Activated CD4-positive, CD25-positive, alpha-beta regulatory T cell treated with anti-CD3 and anti-CD28 coated beads, Interleukin-2, amount 50 U/mL, for 16 hours (primary cell): ENCODE data around the gene PNPLA7.
"Not testable (repeated sequence)": the region's sequence is repeated elsewhere in the genome, so short reads cannot be mapped to it uniquely, and the experiment has no call there.

Experiments
- DNase-seq: peaks from one replicate; pipeline ENCODE4 v3.0.0-alpha.2; 2020; ENCODE audit warnings: low read depth, low spot score

The PNPLA7 gene

DNA sequence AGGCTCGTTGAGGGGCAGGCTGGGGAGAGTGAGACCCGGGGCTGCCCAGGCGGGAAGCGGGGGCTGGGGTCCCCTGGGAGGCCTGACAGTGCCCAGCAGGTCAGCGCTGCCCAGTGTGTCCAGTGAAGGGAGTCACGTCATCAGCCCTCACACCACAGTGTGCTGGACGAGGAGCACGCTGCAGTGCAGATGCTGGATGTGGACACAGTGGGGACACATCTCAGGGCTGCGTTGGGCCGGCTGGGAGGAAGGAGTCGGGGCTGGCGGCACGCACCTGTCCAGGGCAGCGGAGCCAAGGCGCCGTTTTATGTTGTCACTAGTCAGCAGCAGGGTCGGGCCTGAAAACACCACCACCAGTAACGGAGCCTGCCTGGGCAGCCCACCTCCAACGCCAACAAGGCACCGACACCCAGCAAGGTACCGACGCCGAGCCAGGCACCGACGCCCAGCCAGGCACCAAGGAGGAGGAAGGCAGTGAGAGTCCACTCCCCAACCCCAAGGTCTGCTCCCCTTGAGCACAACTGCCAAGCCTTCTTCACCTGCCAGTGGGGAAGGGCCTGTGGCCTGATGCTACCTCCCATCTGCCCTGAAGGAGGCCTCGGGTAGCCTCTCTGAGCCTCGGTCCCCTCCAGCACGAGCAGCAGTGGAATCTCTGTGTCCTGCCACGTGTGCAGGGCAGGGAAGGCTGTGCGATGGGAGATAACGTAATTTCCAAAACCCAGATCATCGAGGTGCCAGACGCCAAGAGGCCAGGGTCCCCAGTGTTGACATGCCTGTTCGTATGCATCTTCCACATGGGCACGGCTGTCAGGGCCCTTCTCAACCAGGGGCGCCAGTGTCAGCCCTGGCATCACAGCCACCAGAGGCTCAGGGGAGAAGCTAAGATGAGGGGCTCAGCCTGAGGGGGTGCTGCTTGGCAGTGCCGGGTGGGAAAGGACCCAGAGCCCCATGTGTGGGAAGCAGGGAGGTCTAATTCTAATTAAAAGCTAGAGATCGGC is 69.2 kb downstream of the PNPLA7 start:
- no peak for DNase-seq

DNA sequence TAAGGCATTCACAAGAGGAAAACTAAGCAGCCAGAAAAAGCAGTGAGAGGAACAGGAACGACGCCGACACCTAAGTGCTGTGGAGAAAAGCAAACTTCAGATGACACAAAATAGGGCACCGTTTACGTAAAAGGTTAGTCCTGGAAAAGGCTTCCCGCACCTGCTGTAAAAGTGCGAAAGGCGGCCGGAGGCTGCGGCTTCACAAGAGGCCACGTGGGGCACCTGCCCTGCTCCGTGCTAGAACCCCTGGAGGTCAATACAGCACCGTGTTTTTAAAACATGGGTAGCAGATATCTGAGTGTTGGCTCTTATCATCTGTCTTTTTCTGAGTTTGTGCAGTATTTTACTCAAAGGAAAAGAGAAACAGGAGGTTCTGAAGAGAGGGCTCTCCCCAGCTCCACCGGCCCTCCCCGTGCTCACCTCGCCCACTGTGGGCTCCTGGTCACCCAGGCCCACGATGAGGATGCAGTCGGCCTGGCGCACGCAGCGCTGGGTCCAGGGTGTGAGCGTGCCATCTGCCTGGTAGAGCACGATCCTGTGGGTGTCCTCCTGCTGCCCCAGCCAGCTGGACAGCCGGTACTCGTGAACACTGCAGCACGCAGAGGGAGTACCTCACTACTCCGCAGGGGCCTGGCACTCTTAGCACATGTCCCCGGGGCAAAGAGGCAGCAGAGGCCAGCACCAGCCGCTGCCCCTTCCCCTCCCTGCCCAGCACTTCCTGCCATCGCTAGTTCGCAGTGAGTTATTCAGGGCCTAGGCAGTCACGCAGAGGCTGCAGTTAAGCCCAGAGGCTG is 70.1 kb downstream of the PNPLA7 start:
- no peak for DNase-seq

DNA sequence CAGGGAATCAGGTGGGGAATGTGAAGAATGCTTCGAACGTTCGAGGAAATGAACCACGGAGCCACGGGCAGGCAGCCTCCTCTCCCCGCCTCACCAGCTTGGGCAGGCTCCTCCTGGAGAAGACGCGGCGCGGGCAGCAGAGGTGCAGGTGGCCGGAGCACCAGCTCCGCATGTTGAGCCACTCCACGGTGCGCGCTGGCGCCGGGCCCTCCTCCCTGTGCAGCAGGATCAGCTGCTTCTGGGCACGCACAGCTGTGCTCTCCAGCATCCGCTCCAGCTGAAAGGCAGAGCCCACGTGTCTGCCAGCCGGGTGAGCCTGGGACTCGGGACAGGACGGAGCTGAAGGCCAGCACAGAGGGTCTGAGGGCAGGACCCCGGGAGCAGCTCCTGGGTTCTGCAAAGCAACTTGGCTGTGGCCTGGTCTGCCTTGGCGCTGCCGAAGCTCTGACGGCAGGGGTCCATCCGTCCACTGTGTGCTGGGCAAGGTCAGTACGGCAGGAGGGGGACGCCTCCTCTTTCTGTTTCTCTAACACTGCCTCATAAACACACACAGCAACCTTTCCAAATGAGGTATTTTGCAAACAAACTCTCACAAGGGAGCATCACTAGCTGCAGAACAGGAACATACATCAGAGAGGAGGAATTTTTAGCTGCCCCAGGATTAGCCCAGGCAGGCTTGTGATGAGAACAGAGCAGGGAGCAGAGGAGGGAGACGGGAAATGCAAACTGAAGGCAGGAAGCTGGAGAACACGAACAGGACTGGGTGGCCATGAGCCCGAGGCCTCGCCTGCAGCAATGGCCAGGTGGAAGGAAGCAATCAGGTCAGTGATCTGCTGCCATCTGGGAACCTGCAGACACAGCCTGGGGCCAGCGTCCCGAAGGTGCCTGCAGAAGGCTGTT is 71.0 kb downstream of the PNPLA7 start:
- no peak for DNase-seq

DNA sequence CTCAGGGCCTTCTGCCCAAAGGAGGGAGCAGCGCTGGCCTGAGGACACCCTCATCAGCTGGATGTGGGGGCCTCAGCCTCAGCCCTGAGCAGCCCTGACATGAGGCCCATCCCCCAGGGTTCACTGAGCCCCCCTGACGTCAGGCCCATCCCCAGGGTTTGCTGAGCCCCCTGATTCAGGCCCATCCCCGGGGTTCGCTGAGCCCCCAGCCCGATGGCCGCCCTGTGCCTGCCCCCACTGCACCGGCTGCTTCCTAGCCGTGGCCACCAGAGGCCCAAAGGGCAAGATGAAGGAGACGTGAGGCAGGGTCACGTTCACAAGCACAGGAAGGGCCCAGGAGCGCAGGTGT is 71.6 kb downstream of the PNPLA7 start:
- DNase-seq = no peak

DNA sequence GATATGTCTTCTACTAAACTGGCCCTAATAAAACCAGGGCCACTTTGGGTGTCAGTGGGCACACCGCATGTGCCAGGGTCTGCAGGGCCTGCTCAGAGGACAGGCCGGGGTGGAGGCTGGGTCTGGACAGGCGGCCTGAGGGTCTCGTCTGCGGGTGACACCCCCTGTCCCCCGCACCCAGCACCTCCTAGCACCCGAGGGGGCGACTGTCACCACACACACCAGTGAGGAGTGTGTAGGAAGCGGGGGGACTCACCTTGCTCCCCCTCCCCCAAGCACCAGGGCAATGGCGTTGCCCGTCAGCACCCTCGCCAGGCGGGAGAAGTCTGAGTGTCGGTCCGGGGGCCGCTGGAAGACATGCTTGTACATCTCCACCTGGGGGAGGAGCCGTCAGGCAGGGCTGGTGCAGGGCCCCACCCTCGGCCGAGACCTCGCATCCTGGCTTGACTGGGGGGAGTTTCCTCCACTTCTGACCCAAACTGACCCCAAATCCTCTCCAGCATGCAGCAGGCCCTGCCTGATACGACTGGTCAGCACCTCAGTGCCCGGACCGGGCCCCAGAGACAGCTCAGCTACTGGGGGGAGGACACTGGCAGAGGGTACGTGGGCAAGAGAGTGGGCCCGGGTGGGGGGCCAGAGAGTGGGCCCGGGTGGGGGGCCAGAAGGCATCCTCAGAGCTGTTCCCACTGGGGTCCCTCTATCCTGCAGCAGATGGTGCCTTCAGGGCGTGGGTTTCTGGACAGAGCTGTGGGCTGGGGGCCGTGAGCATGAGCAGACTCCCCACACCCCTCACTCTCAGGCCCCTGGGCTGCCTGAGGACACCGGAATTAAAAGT is 72.2 kb downstream of the PNPLA7 start:
- no peak for DNase-seq

DNA sequence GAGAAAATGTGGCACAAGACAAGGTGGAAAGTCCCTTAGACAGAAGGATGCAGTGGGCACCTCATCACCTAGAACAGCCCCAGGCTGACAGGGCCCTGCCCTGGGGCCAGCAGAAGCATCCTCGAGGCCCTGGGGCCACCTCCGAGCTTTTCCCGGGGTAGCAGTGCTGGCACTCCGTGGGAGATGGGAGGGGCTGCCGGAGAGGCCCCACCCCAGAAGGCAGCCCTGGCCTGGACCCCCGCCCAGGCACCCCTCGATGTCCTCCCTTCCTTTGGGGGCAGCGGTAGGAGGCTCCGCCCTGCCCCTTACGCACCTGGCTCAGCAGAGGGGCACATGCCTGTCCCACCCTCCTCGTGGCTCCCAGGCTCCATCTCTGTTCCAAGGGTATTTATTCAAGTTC is 73.3 kb downstream of the PNPLA7 start:
- no peak for DNase-seq

DNA sequence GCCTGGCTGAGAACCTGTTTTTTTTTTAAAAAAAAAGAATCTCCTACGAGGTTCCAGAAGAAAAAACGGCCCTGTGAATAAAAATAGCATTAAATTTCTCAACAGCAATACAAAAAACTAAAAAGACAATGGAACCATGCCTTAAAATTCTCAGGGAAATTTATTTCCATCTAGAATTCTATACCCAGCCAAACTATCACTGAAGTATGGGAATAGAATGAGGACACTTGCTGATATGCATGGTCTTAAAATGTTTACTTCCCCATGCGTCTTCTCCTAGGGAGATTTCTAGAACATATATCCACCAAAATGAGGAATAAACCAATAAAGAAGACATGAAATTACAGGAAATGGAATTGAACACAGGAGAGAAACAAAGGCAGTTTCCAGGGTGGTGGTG is 74.5 kb downstream of the PNPLA7 start:
- no peak for DNase-seq

DNA sequence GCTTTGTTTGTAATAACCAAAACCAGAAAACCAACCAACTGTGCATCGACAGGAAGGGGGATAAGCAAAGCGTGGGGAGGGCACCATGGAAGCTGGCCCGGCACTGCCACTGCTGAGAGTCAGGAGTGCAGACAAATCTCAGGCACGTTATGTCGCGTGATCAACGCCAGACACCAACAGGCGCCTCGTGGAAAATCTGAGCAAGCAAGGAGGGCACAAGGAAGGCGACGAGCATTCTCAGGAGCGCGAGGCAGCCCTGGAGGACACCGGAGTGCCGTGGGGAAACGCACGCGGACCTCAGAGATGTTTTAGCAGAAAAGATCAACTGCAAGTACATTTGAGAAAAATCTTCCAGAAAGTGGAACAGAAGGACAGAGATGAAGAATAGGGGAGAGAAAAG is 75.9 kb downstream of the PNPLA7 start:
- DNase-seq = no peak

DNA sequence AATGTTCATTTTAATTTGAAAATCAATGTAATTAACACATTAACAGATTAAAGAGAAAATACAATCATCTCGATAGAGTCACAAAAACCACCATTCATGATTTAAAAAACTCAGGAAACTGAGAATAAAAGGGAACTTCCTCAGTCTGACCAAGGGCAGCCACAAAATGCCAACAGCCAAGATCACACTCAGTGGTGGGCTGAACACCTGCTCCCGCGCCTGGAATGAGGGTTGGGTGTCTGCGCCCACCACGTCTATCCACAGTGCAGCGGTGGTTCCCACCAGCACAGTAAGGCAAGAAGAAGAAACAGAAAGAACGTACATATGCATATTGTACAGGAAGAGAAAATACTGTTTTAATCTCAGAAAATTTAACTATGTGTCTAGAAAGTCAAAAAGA is 79.4 kb downstream of the PNPLA7 start:
- DNase-seq = no peak

DNA sequence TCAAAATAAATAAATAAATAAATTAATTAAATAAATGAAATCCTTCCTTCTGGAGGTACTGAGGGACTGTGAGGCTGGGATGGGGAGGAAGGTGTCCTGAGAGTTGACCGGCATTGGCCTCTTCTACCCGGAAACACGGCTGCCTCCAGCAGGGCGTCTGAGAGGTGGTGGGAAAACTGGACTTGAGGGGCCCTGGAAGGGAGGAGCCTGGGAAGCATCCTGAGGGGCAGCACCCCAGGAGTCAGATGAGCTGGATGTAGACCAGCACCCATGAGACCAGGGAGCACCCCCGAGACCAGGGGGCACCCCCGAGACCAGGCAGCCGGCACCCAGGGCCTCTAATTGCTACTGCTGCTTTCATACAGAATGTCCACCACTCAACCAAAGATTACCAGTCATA is 82.3 kb downstream of the PNPLA7 start:
- DNase-seq = no peak

DNA sequence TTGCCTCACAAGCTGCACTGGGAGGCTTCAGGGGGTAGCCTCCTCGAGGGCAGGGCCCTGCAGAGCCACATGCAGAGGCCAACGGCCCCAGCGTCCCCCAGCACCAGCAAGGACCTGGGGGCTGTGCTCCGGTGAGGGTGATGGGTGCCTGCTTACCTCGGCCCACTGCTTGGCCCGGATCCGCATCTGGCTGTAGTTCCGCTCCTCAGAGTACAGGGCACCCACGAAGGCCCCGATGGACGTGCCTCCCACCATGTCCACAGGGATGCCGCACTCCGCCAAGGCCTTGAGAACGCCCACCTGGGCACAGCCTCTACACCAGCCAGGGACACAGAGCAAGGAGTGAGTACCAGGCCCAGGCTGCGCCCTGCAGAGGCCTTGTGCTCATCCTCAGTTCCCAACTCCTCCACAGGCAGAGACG is 83.0 kb downstream of the PNPLA7 start:
- no peak for DNase-seq

DNA sequence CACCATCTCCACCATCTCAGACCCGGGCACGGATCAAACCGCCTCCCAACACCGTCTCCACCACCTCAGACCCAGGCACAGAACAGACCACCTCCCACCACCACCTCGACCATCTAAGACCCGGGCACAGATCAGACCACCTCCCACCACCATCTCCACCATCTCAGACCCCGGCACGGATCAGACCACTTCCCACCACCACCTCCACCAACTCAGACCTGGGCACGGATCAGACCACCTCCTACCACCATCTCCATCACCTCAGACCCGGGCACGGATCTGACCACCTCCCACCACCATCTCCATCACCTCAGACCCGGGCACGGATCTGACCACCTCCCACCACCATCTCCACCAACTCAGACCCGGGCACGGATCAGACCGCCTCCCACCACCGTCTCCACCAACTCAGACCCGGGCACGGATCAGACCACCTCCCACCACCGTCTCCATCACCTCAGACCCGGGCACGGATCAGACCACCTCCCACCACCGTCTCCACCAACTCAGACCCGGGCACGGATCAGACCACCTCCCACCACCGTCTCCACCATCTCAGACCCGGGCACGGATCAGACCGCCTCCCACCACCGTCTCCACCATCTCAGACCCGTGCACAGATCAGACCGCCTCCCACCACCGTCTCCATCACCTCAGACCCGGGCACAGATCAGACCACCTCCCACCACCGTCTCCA is 83.7 kb downstream of the PNPLA7 start:
- not testable (repeated sequence) for DNase-seq

DNA sequence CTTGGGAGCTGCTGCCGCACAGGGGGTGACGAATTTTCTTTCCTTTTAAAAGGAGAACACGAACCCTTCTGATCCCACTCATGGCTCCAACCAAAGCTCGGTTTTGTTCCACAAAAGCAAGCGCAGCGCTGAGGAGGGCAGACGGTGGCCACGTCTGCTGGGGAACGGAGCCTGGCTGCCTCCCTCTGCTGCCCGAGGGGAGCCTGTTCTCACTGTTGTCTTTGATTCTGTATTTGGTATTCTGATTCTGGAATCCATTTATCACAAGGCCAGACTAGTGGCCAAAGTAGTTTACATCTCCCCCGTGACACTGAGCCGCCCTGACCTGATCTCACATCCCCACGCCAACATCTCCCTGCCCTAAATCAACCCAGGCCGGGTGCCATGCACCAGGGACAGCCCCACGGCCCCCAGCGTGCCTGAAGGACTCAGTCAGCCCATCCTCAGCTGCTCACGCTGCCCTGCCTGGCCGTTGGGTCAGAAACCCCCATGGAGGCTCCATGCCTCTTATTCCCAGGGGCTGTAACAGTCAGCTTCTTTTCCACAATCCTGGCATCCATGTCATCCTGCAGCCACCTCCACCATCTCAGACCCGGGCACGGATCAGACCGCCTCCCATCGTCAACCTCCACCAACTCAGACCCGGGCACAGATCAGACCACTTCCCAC is 84.3 kb downstream of the PNPLA7 start:
- no peak for DNase-seq

DNA sequence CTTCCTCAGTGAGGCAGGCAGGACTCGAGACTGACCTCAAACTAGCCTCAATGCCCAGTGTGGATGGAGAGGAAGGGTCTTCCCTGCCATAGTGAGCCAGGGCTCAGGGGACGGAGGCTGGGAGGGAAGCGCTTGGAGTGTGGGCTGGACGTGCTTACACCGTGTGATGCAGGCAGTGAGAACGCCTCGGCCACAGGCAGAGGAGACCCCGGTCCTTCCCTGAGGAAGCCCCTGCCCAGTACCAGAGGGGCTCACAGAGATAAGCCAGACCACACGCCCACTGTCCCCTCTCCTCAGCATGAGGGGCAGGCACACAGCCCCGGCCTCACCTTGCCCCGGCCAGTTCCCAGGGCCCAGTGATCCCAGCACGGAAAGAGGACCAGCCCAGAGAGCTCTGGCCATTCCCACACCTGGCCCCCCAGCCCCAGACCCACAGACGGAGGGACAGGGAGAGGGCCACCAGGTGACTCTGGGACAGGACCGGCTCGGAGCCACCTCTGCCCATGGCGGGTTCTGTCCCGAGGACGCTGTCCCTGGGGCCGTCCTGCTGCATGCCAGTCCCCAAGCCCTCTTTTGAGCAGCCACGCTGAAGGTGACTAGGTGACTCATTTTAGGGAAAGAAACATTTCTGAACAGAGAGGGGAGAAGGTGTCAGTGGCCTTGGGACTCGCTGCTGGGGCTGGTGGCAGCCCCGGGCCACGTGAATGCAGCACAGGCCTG is 85.0 kb downstream of the PNPLA7 start:
- DNase-seq = no peak

DNA sequence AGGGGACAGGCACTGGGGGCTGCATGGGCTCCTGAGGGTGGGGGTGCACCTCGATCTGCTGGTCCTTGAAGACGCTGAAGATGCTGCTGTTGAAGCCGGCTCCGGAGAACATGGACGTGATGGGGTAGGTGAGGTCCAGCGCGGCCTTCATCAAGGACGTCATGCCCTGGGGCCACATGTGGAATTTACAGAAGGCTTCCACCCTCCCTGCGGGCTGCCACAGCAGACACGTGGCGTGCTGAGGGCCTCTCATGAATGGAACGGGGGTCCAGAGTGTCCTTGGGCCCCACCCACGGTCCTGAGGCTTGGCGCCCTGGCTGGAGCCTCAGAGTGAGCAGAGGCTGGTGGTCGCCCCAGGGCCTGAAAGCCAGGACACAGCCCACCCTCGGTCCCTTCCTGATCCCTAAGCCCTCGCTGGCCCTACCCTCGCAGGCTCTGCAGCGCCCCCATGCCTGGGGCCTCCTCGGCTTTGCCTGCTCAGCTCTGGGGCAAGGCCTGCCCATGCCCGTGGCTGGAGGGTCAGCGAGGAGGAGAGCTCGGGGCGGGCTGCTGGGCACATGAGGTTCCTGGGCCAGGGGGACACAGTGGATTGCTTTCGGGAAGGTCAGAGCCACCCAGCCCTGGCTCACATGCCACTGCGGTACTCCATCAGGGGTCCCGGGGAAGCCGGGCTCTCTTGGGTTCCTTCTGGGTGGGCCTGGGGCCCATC is 85.8 kb downstream of the PNPLA7 start:
- no peak for DNase-seq

DNA sequence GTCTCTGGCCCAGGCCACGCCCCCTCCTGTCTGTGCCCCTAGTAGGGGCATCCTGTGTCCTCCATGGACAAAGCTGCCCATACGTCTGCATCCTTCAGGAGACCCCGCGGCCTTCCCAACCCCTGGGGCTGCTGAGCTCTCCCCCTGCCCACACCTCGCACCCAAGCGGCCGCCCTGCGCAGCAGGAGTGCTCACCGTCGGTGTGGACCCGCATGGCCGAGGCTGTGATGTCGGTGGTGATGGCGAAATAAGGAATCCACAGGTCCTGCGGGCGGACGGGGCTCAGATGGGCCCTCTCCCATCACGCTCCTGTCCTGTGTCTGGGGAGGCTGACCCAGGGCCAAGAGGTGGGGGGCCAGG is 86.3 kb downstream of the PNPLA7 start:
- no peak for DNase-seq

DNA sequence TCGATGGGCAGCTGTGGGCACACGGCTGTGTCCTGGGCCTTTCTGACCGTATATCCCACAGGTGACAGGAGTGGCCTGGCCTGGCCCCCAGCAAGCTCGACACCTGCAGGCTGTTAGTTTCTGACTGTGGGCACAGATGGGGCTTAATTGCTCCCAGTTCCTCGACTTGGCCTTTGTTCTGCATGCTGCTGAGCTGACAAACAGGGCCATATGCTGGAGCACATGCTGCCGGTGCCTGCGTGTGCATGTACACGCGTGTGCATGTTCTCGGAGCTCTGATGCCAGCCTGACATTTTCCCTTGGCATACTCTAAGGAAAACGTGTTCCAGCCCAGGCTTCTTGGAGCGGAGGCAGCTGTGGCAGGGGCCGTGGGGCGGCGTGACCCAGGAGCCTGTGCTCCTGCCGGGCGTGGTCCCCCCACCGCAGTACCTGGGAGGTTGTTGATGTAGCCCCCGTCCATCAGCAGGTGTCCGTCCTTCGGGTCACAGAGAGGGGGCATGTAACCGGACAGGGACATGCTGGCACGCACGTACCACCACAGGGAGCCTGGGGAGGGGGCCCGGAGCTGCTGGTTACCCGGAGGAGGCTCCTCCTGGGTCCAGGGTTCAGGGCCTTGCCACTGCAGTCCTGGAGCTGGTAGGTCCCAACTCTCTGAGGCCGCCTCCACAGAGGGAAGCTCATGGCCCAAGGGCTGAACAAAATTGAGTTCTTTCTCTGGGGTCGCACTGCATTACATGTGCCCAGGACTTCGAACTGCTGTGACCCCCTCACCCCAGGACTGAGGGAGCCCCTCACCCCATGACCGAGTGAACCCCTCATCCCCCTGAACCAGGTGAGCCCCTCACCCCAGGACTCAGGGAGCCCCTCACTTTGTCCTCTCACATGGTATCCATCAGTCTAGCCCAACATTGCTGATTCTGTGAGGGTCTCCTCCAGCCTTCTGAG is 86.9 kb downstream of the PNPLA7 start:
- no peak for DNase-seq
